K562 (cell line): ENCODE measurements around the gene PRXL2B. TPM values are rescaled to one million over a fixed set of nuclear protein-coding genes. Genes with fewer than 3 reads are reported as not detected.

ENCODE experiments used
- CXXC5 ChIP-seq: fragments of 250-450 bp; sonication (Bioruptor Pico); IDR thresholded peaks from 2 replicates; pipeline ENCODE4 v1.8.0; 2022; ENCODE audit warnings: inconsistent platforms, mild to moderate bottlenecking, moderate library complexity
- HDAC6 ChIP-seq: IDR thresholded peaks from 2 replicates; pipeline ENCODE4 v1.6.1; 2012; ENCODE audit warnings: low read depth, mild to moderate bottlenecking, control low read depth, inconsistent platforms, low read length, moderate library complexity
- KDM2B ChIP-seq: fragments of 250-450 bp; sonication (Bioruptor Pico); IDR thresholded peaks from 2 replicates; pipeline ENCODE4 v1.8.0; 2021; ENCODE audit warnings: mild to moderate bottlenecking, moderate library complexity
- NFXL1 ChIP-seq: fragments of 450-650 bp; formaldehyde crosslinking; IDR thresholded peaks from 2 replicates; pipeline ENCODE4 v1.4.0; 2021; ENCODE audit warnings: mild to moderate bottlenecking
- PTRF ChIP-seq: fragments of 450-650 bp; IDR thresholded peaks from 2 replicates; pipeline ENCODE4 v1.6.1; 2016; ENCODE audit warnings: mild to moderate bottlenecking, missing genetic modification characterization, missing compliant biosample characterization
- SAP30 ChIP-seq: fragments of 200-600 bp; sonication (generic); IDR thresholded peaks from 2 replicates; pipeline ENCODE4 v1.6.1; 2012; ENCODE audit warnings: borderline replicate concordance, low read depth, mild to moderate bottlenecking, moderate library complexity, low read length, control low read depth, inconsistent platforms; ENCODE audit not compliant: insufficient read depth, poor library complexity, severe bottlenecking
- SP2 ChIP-seq: IDR thresholded peaks from 2 replicates; pipeline ENCODE4 v1.6.1; 2011; ENCODE audit warnings: mild to moderate bottlenecking, low read depth, low read length, moderate library complexity; ENCODE audit not compliant: poor library complexity, severe bottlenecking; ENCODE audit errors: extremely low read depth
- ZNF124 ChIP-seq: sonication (generic); formaldehyde crosslinking; IDR thresholded peaks from 2 replicates; pipeline ENCODE4 v1.8.1; 2022; ENCODE audit warnings: missing genetic modification reagents
- polyA plus RNA-seq, 8 experiments: library from polyadenylated mRNA; depleted of rRNA in 4 of 8; stranded (reverse) in 5 of 8; unstranded in 3 of 8; fragments of >200 nt; fragmentation: Nextera tagmentation in 2 of 8; fragmentation: Illumina TruSeq in 1 of 8; extraction: Ambion mirVana in 2 of 8; extraction: Trizol in 1 of 8; gene quantifications; 2 replicates each; pipeline versions ENCODE4 v1.2.1 to v1.2.3, GENCODE V29; 2011 to 2014; ENCODE audit warnings: inconsistent platforms in 1 of 8, missing spikeins in 1 of 8
- total RNA-seq, 7 experiments: library from RNA; depleted of rRNA in 6 of 7; stranded (reverse); fragments of >200 nt in 6 of 7; fragmentation: Illumina TruSeq in 2 of 7; extraction: Trizol in 2 of 7; gene quantifications; 2 replicates each; pipeline versions ENCODE4 v1.2.1 to v1.2.3, GENCODE V29; 2011 to 2021; ENCODE audit warnings: low replicate concordance in 1 of 7
- TF ChIP-seq, protein P1 (sequence below), 2 experiments: IDR thresholded peaks; 2 replicates each; pipeline ENCODE4 v1.6.1; 2011; ENCODE audit warnings: borderline replicate concordance in 1 of 2, control low read depth in 1 of 2, low read depth in 1 of 2, low read length in 1 of 2, mild to moderate bottlenecking in 1 of 2, mixed read lengths in 1 of 2, moderate library complexity in 1 of 2; ENCODE audit not compliant: insufficient read depth in 1 of 2, insufficient read length in 1 of 2, poor library complexity in 1 of 2, severe bottlenecking in 1 of 2; ENCODE audit errors: extremely low read depth in 1 of 2
- TF ChIP-seq, protein P2 (sequence below): fragments of 450-650 bp; IDR thresholded peaks from 2 replicates; pipeline ENCODE4 v1.6.1; 2018; ENCODE audit warnings: mild to moderate bottlenecking, low read depth; ENCODE audit not compliant: partially characterized antibody
- TF ChIP-seq, protein P3 (sequence below): sonication (generic); formaldehyde crosslinking; IDR thresholded peaks from 2 replicates; pipeline ENCODE4 v1.8.0; 2023; ENCODE audit warnings: mild to moderate bottlenecking, missing genetic modification reagents

The PRXL2B gene
- total and polyA plus RNA-seq, 9 of the 15 experiments (the other 6 are each of a cell fraction or from before 2014, with no cell fraction given): 0.99 to 25.3 (median 11.8) TPM

GRCh38 chr1:2587071-2587859 lies 688 bp downstream of the PRXL2B start (continued):
- TF ChIP-seq SAP30 (peak; percentile 12), PTRF (tag) (no peak), ZNF124 (CRISPR knock-in tag) (0 out of 2 replicates have a peak, but pooled peaks have one; percentile 14), SP2 (no peak), CXXC5 (CRISPR knock-in tag) (peak; percentile 59), KDM2B (0 out of 2 replicates have a peak, but pooled peaks have one; percentile 27), HDAC6 (no peak), NFXL1 (no peak)
- TF ChIP-seq, protein P1, sequence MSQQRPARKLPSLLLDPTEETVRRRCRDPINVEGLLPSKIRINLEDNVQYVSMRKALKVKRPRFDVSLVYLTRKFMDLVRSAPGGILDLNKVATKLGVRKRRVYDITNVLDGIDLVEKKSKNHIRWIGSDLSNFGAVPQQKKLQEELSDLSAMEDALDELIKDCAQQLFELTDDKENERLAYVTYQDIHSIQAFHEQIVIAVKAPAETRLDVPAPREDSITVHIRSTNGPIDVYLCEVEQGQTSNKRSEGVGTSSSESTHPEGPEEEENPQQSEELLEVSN (IDR thresholded peaks at IDR 0.05; ENCODE audit: borderline replicate concordance in 1 of 2, extremely low read depth in 1 of 2, insufficient read depth in 1 of 2, insufficient read length in 1 of 2, low read depth in 1 of 2, low read length in 1 of 2, poor library complexity in 1 of 2, severe bottlenecking in 1 of 2): peak; percentile 58 to 75
- TF ChIP-seq, protein P2, sequence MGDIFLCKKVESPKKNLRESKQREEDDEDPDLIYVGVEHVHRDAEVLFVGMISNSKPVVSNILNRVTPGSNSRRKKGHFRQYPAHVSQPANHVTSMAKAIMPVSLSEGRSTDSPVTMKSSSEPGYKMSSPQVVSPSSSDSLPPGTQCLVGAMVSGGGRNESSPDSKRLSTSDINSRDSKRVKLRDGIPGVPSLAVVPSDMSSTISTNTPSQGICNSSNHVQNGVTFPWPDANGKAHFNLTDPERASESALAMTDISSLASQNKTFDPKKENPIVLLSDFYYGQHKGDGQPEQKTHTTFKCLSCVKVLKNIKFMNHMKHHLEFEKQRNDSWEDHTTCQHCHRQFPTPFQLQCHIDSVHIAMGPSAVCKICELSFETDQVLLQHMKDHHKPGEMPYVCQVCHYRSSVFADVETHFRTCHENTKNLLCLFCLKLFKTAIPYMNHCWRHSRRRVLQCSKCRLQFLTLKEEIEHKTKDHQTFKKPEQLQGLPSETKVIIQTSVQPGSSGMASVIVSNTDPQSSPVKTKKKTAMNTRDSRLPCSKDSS: no peak
- TF ChIP-seq, protein P3, sequence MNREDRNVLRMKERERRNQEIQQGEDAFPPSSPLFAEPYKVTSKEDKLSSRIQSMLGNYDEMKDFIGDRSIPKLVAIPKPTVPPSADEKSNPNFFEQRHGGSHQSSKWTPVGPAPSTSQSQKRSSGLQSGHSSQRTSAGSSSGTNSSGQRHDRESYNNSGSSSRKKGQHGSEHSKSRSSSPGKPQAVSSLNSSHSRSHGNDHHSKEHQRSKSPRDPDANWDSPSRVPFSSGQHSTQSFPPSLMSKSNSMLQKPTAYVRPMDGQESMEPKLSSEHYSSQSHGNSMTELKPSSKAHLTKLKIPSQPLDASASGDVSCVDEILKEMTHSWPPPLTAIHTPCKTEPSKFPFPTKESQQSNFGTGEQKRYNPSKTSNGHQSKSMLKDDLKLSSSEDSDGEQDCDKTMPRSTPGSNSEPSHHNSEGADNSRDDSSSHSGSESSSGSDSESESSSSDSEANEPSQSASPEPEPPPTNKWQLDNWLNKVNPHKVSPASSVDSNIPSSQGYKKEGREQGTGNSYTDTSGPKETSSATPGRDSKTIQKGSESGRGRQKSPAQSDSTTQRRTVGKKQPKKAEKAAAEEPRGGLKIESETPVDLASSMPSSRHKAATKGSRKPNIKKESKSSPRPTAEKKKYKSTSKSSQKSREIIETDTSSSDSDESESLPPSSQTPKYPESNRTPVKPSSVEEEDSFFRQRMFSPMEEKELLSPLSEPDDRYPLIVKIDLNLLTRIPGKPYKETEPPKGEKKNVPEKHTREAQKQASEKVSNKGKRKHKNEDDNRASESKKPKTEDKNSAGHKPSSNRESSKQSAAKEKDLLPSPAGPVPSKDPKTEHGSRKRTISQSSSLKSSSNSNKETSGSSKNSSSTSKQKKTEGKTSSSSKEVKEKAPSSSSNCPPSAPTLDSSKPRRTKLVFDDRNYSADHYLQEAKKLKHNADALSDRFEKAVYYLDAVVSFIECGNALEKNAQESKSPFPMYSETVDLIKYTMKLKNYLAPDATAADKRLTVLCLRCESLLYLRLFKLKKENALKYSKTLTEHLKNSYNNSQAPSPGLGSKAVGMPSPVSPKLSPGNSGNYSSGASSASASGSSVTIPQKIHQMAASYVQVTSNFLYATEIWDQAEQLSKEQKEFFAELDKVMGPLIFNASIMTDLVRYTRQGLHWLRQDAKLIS (CRISPR knock-in tag): no peak
